Activated T-cell treated with anti-CD3 and anti-CD28 coated beads, Interleukin-2, amount 50 U/mL, for 72 hours (primary cell): Measurements from ENCODE around the gene F12. TPM values are rescaled to one million over a fixed set of nuclear protein-coding genes. Genes with fewer than 3 reads are reported as not detected.
"Not testable (repeated sequence)": the region's sequence is repeated elsewhere in the genome, so short reads cannot be mapped to it uniquely, and the experiment has no call there.

ENCODE experiments used
- ATAC-seq, 2 donors: fragments of 150-1000 bp; cut with Tn5 transposase; replicated peaks in 1 of 2; 2 replicates each; pipeline ENCODE4 v1.10.0; 2021; ENCODE audit warnings: moderate library complexity in 2 of 2, mild to moderate bottlenecking in 1 of 2
- DNase-seq, 2 donors: peaks; one replicate each; pipeline ENCODE4 v3.0.0; 2021 to 2022; ENCODE audit warnings: mixed read lengths in 1 of 2
- H3K27ac Mint-ChIP-seq: one replicate; pipeline ENCODE4 v1.8.0; 2022; ENCODE audit warnings: mild to moderate bottlenecking, moderate library complexity, mixed read lengths
- H3K27me3 Mint-ChIP-seq: one replicate; pipeline ENCODE4 v1.8.0; 2022; ENCODE audit warnings: low read depth, mixed read lengths
- H3K36me3 Mint-ChIP-seq, 2 donors: one replicate each; pipeline ENCODE4 v1.8.0; 2022; ENCODE audit warnings: mixed read lengths in 2 of 2, mild to moderate bottlenecking in 1 of 2; ENCODE audit not compliant: insufficient read depth in 2 of 2
- H3K4me1 Mint-ChIP-seq: one replicate; pipeline ENCODE4 v1.8.0; 2022; ENCODE audit warnings: low read depth, mixed read lengths
- H3K4me3 Mint-ChIP-seq, 2 donors: one replicate each; pipeline ENCODE4 v1.8.0; 2022; ENCODE audit warnings: mild to moderate bottlenecking in 2 of 2, mixed read lengths in 2 of 2, moderate library complexity in 2 of 2
- H3K9me3 Mint-ChIP-seq, 2 donors: one replicate each; pipeline ENCODE4 v1.8.0; 2022; ENCODE audit warnings: mixed read lengths in 2 of 2
- total RNA-seq, 2 donors: library from RNA; stranded (reverse); gene quantifications; one replicate each; pipeline ENCODE4 v1.2.3, GENCODE V29; 2022

The F12 gene
- total RNA-seq, 2 donors from 2014 or later, result 6.5 to 6.7 TPM

- ATAC-seq (peak; percentile 6 to 61), DNase-seq (peak; percentile 74 to 78)
- Mint-ChIP-seq H3K4me3 (peak within 1 kb of the TSS; percentile 93 to 95), H3K4me1 (peaks cover 50% of the 10 kb centered on the region), H3K36me3 (peaks cover 2 to 9% of the 10 kb centered on the region in 2 donors), H3K27me3 (no peaks in the 10 kb centered on the region), H3K27ac (peak within 1 kb of the TSS; percentile 86), H3K9me3 (no peaks in the 10 kb centered on the region)
These were observed 17.3 kb upstream of the F12 start, which contains the start of gene GRK6 for GRCh38 chr5:177426566-177427210. TSS of gene GRK6 (plus strand) at chr5:177426676. CDS start at chr5:177426846, 170 bp downstream.

DNA sequence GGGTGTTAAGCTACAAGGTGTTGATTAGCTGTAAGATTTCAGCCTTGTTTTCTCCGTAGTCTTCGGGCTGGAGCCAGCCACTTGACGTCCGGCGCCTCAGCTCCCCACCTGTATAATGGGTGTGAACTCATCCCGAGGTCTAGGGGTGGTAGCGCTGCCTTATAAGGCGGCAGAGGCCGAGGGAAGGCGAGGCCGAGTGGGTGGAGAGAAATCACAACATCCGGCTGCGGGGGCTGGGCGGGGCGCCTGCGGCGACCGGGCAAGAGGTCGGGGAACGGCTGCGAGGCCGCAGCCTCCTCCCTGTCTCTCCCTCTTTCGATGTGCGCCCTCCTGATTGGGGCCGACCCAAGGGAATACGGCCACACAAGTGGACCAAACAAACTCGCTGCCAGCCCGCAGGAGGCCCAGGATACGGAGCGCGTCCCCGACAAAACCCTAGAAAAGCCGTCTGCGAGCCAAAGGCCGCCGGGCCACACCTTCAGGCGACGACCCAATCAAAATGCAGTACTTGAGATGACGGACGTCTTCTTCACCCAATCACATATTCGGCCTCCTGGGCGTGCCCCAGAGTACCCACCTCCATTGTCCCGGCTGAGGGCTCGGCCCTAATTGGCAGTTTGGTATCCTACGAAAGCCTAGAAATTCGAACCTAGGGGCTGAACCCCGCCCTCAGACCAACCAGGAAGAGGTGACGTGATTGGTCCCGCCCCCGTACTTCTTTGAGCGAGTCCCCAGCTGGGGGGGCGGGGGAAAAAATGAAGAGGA is 16.6 kb upstream of the F12 start:
- peaks cover 2 to 7% of the 10 kb centered on the region in 2 donors for H3K36me3 Mint-ChIP-seq
- peak overlapping the region; percentile 81 to 88 for H3K4me3 Mint-ChIP-seq
- no peaks in the 10 kb centered on the region for H3K27me3 Mint-ChIP-seq
- ATAC-seq (peak; percentile 79 to 80), DNase-seq (peak; percentile 100)
- peak overlapping the region; percentile 86 for H3K27ac Mint-ChIP-seq
- no peaks in the 10 kb centered on the region for H3K9me3 Mint-ChIP-seq
- peaks cover 43% of the 10 kb centered on the region for H3K4me1 Mint-ChIP-seq

DNA sequence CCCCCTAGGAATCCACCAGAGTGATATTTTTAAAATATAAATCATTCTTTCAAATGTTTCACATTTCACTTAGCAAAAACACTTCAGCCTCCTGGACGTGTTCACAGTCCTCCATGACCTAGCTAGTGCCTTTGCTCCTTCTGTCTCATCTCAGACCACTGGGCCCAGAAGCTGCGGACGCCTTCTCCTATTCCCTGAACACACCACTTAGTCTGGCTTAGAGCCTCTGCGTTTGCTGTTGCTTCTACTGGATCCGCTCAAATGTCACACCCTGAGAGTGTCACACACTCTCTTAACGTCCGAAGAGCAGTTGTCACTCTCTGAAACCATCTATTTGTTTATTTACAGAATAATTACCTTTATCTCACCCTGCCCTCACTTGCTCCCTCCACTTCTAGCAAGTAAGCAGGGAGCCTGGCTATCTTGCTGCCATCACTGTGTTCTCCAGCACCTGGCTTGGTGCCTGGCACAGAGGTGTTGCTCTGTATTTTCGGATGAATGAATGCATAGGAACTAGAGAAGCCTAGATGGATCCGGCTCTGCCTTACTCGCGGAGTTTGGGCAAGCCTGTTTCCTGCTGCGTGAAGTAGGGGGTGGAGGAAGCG is 15.9 kb upstream of the F12 start:
- Mint-ChIP-seq H3K9me3 (no peaks in the 10 kb centered on the region), H3K4me1 (peaks cover 37% of the 10 kb centered on the region), H3K27ac (peak overlapping the region; percentile 86), H3K27me3 (no peaks in the 10 kb centered on the region), H3K4me3 (peak overlapping the region; percentile 81 to 88), H3K36me3 (peaks cover 2 to 6% of the 10 kb centered on the region in 2 donors)
- DNase-seq (no peak), ATAC-seq (no peak)

GRCh38 chr5:177423671-177424070 is 14.3 kb upstream of the F12 start:
- Mint-ChIP-seq H3K27ac (no peak overlapping the region), H3K36me3 (peaks cover 2 to 3% of the 10 kb centered on the region in 2 donors), H3K4me3 (no peak overlapping the region), H3K4me1 (peaks cover 20% of the 10 kb centered on the region), H3K27me3 (no peaks in the 10 kb centered on the region), H3K9me3 (no peaks in the 10 kb centered on the region)
- no peak for ATAC-seq
- no peak for DNase-seq

DNA sequence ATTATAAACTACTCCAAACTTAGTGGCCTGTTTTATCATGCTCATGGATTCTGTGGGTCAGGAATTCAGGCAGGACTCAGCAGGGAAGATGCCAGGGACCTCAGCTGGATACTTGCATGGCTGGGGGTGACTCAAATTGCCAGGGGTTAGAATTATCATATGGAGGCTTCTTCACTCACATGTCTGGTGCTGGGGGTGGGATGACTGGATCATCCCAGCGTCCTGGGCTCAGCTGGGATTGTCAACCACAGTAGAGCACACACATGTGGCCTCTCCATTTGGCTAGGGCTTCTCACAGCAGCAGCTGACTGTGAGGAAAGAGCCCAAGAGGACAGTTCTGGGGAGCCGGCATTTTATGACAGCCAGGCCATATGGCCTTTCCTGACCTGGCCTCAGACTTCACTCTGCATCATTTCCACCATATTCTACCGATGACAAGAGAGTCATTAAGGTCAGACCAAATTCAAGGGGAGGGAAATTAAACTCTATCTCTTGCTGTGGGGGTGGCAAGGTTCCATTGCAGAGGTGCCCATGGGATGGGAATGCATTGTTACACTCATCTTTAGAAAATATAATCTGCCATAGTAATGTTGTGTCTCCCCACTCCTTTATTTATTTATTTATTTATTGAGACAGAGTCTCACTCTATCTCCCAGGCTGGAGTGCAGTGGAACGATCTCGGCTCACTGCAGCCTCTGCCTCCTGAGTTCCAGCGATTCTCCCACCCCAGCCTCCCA is 11.9 kb upstream of the F12 start:
- H3K4me1 Mint-ChIP-seq, result peaks cover 12% of the 10 kb centered on the region
- no peak overlapping the region for H3K4me3 Mint-ChIP-seq
- no peak for ATAC-seq
- no peaks in the 10 kb centered on the region for H3K36me3 Mint-ChIP-seq
- H3K27ac Mint-ChIP-seq, result no peak overlapping the region
- H3K27me3 Mint-ChIP-seq, result no peaks in the 10 kb centered on the region
- no peaks in the 10 kb centered on the region for H3K9me3 Mint-ChIP-seq
- no peak for DNase-seq

DNA sequence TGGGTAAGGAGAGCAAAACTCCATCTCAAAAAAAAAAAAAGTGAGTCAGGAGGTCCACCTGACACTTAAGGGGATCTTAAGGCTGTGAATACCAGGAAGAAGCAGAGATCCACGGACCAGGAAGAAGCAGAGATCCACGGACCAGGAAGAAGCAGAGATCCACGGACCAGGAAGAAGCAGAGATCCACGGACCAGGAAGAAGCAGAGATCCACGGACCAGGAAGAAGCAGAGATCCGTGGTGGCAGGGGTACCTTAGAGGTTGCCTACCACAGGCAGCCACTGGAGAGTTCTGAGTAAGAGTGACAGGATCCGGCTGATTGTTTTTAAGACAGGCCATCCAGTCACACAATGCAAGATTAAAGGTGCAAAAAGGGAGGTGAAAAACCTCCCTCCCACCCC is 11.1 kb upstream of the F12 start:
- not testable (repeated sequence) for DNase-seq, ATAC-seq, H3K27me3 Mint-ChIP-seq, H3K9me3 Mint-ChIP-seq, H3K36me3 Mint-ChIP-seq, H3K27ac Mint-ChIP-seq, H3K4me3 Mint-ChIP-seq
- H3K4me1 Mint-ChIP-seq, result peaks cover 10% of the 10 kb centered on the region

- Mint-ChIP-seq H3K4me1 (peaks cover 9% of the 10 kb centered on the region), H3K27me3 (no peaks in the 10 kb centered on the region)
- DNase-seq, result no peak
These were observed 9.7 kb upstream of the F12 start for GRCh38 chr5:177419046-177419445.

DNA sequence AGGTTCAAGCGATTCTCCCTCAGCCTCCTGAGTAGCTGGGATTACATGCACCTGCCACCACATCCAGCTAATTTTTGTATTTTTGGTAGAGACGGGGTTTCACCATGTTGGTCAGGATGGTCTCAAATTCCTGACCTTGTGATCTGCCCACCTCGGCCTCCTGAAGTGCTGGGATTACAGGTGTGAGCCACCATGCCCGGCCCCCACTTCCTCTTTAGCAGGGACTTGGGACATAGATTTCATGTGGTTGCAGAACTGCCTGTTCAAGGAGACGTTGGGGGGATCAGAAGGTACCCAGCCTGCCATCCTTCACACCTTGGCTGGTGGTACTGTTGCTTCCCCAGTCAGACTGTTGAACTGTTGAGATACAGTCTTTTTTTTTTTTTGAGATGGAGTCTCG is 7.7 kb upstream of the F12 start:
- not testable (repeated sequence) for DNase-seq, H3K9me3 Mint-ChIP-seq, H3K27ac Mint-ChIP-seq, H3K36me3 Mint-ChIP-seq, H3K4me3 Mint-ChIP-seq, ATAC-seq, H3K27me3 Mint-ChIP-seq
- peaks cover 24% of the 10 kb centered on the region for H3K4me1 Mint-ChIP-seq

More at GRCh38 chr5:177419046-177419445, 9.7 kb upstream of the F12 start:
- Mint-ChIP-seq H3K36me3 (no peaks in the 10 kb centered on the region), H3K4me3 (no peak overlapping the region), H3K9me3 (no peaks in the 10 kb centered on the region), H3K27ac (no peak overlapping the region)
- no peak for ATAC-seq

DNA sequence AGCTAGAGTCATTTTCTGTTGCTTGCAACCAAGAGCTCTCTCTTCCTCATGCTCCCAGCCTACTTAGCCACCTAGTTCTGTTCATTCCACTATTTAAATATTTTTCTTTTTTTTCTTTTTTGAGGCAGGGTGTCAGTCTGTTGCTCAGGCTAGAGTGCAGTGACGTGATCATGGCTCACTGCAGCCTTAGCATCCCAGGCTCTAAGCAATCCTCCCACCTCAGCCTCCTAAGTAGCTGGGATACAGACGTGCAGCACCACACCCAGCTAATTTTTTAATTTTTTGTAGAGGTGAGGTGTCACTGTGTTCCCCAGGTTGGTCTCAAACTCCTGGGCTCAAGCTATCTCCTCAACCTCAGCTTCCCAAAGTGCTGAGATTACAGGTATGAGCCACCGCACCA is 5.1 kb upstream of the F12 start:
- ATAC-seq, result no peak
- Mint-ChIP-seq H3K4me1 (peaks cover 38% of the 10 kb centered on the region), H3K4me3 (no peak overlapping the region), H3K9me3 (no peaks in the 10 kb centered on the region), H3K36me3 (no peaks in the 10 kb centered on the region), H3K27me3 (no peaks in the 10 kb centered on the region), H3K27ac (no peak overlapping the region)
- DNase-seq, result no peak

DNA sequence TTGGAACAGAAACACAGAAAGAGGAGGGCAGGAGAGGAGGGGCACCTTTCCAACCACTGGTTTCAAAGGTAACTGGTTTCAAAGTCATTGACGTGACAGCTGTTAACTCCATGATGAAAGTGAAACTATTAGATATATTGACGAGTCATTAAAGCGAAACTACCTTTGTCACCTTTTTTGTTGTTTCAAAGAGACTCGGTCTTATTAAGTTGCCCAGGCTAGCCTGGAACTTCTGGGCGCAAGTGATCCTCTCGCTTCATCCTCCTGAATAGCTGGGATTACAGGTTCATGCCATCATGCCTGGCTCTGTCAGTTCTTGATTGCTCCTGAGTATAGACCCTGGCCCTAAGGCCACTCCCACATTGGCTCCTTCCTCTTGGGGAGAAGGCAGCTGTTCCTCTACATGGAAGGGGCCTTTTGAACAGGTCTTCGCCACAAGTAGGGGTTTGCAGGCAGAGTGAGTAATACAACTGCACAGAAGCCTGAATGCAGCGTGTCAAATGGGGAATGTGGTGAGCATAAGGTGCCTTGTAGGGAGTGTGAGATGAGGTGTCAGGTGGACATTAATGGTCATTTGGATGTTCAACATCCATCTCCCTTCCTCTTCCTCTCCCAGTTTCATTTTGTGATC is 3.4 kb upstream of the F12 start:
- H3K9me3 Mint-ChIP-seq, result no peaks in the 10 kb centered on the region
- no peaks in the 10 kb centered on the region for H3K27me3 Mint-ChIP-seq
- DNase-seq (peak in 1 of 2 donors; percentile 39), ATAC-seq (peak; percentile 80 to 96)
- H3K36me3 Mint-ChIP-seq, result no peaks in the 10 kb centered on the region
- H3K4me3 Mint-ChIP-seq, result peak overlapping the region; percentile 14 to 45
- peaks cover 38% of the 10 kb centered on the region for H3K4me1 Mint-ChIP-seq
- H3K27ac Mint-ChIP-seq, result no peak overlapping the region

- no peaks in the 10 kb centered on the region for H3K9me3 Mint-ChIP-seq
- H3K4me3 Mint-ChIP-seq, result no peak overlapping the region
- H3K4me1 Mint-ChIP-seq, result peaks cover 36% of the 10 kb centered on the region
- no peaks in the 10 kb centered on the region for H3K27me3 Mint-ChIP-seq
- ATAC-seq (no peak), DNase-seq (no peak)
- H3K27ac Mint-ChIP-seq, result no peak overlapping the region
- no peaks in the 10 kb centered on the region for H3K36me3 Mint-ChIP-seq
These were observed 1.2 kb upstream of the F12 start for GRCh38 chr5:177410575-177410974.

- DNase-seq, result no peak
- ATAC-seq, result no peak
- H3K27ac Mint-ChIP-seq, result no peak overlapping the region
- no peaks in the 10 kb centered on the region for H3K9me3 Mint-ChIP-seq
- peaks cover 23% of the 10 kb centered on the region for H3K27me3 Mint-ChIP-seq
- no peaks in the 10 kb centered on the region for H3K36me3 Mint-ChIP-seq
- H3K4me1 Mint-ChIP-seq, result peaks cover 38% of the 10 kb centered on the region
- H3K4me3 Mint-ChIP-seq, result no peak overlapping the region
These were observed 3.6 kb downstream of the F12 start for GRCh38 chr5:177405805-177406204.
